H1 (cell line): ENCODE data around the gene TUBA8.

ENCODE experiments used
- CEBPB ChIP-seq: IDR thresholded peaks from 2 replicates; pipeline ENCODE4 v1.6.1; 2012; ENCODE audit warnings: low read depth, low read length
- JUN ChIP-seq: IDR thresholded peaks from 2 replicates; pipeline ENCODE4 v1.6.1; 2011; ENCODE audit warnings: low read depth, mild to moderate bottlenecking, improper control_type of control experiment, low read length

- TF ChIP-seq CEBPB (no peak), JUN (no peak)
These were observed 37.1 kb upstream of the TUBA8 start for GRCh38 chr22:18073467-18073866.
